ENCODE data around the gene OR8U1.

Gene OR8U1

DNA sequence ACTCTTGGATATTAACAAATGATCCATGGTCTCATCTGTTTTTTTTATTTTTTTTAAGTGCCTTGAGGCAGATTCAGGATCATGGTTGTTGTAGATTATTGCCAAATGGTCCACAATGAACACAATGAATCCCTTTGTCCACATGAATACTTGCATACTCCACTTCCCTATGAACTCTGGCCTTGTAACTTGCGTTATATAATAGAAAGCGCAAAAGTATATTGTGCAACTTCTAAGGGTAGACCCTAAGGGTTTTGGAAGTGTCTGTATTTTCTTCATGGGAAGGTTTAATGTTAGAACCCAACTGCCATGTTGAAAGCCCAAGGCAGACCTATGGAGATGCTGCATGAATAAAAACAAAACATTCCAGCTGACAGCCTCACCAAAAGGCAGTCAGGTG is 29.0 kb downstream of the OR8U1 start:
- H3K9me3 ChIP-seq (ENCODE audit: control insufficient read depth, low read length), result no peaks in the 10 kb centered on the region
- no peak overlapping the region for H3K4me3 ChIP-seq (ENCODE audit: low read depth, low read length)
- no peaks in the 10 kb centered on the region for H3K36me3 ChIP-seq (ENCODE audit: control insufficient read depth, insufficient read depth, low read length)
- H3K27me3 ChIP-seq (ENCODE audit: control insufficient read depth, insufficient read depth, low read length), result no peaks in the 10 kb centered on the region
- no peak overlapping the region for H3K27ac ChIP-seq
- no peak overlapping the region for H2AFZ ChIP-seq
- H3K4me2 ChIP-seq (ENCODE audit: low read length), result no peak overlapping the region
- no peaks in the 10 kb centered on the region for H3K4me1 ChIP-seq
- no peaks in the 10 kb centered on the region for H3K79me2 ChIP-seq
- H3K9ac ChIP-seq, result no peak overlapping the region
- TF ChIP-seq, protein P1, sequence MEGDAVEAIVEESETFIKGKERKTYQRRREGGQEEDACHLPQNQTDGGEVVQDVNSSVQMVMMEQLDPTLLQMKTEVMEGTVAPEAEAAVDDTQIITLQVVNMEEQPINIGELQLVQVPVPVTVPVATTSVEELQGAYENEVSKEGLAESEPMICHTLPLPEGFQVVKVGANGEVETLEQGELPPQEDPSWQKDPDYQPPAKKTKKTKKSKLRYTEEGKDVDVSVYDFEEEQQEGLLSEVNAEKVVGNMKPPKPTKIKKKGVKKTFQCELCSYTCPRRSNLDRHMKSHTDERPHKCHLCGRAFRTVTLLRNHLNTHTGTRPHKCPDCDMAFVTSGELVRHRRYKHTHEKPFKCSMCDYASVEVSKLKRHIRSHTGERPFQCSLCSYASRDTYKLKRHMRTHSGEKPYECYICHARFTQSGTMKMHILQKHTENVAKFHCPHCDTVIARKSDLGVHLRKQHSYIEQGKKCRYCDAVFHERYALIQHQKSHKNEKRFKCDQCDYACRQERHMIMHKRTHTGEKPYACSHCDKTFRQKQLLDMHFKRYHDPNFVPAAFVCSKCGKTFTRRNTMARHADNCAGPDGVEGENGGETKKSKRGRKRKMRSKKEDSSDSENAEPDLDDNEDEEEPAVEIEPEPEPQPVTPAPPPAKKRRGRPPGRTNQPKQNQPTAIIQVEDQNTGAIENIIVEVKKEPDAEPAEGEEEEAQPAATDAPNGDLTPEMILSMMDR (IDR thresholded peaks at IDR 0.05), result no peak

DNA sequence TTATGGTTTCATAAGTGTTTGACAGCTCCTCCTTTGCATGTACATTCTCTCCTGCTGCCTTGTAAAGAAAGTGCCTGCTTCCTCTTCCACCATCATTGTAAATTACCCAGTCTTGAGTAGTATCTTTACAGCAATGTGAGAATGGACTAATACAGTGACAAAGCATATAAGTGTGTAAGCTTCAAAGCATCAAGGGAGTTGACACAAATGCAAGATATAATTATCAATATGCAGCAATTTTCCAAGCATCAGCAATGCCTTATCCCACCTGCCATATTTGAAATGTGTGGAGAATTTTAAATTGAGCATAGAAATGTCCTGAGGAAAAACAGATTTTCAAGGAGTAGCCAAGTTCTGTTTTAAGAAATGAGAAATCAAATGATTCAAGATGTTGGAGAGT is 35.4 kb downstream of the OR8U1 start:
- H3K9me3 ChIP-seq (ENCODE audit: control insufficient read depth, low read length), result no peaks in the 10 kb centered on the region
- H3K27me3 ChIP-seq (ENCODE audit: control insufficient read depth, insufficient read depth, low read length), result no peaks in the 10 kb centered on the region
- H3K4me1 ChIP-seq, result no peaks in the 10 kb centered on the region
- no peaks in the 10 kb centered on the region for H3K79me2 ChIP-seq
- no peak overlapping the region for H2AFZ ChIP-seq
- no peak overlapping the region for H3K27ac ChIP-seq
- TF ChIP-seq, protein P1 (IDR thresholded peaks at IDR 0.05), result no peak
- no peak overlapping the region for H3K9ac ChIP-seq
- H3K4me3 ChIP-seq (ENCODE audit: low read depth, low read length), result no peak overlapping the region
- no peak overlapping the region for H3K4me2 ChIP-seq (ENCODE audit: low read length)
- H3K36me3 ChIP-seq (ENCODE audit: control insufficient read depth, insufficient read depth, low read length), result no peaks in the 10 kb centered on the region

DNA sequence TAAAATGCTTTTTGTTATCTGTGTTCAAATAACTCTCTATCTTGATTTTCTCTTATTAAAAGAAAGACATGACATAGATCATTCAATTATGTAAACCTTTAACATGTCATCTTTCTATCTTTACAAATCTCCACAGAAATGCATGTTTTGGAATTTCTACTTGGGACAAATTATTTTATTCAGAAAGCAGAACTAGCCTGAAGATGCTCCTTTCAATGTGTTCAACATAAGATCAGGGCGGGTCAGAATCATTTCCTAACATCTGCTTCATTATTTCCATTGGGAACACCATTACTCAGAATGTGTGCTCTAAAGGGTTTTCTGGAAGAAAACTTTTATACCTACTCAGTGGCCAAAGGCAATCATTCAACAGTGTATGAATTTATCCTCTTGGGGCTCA is 37.0 kb downstream of the OR8U1 start, which contains the start of gene OR5AL1:
OR5AL1 (plus strand) TSS at position 301 of the 400 bp plus-strand sequence.
- no peaks in the 10 kb centered on the region for H3K4me1 ChIP-seq
- no peak within 1 kb of the TSS for H3K4me3 ChIP-seq (ENCODE audit: low read depth, low read length)
- H3K27ac ChIP-seq, result no peak within 1 kb of the TSS
- TF ChIP-seq, protein P1 (IDR thresholded peaks at IDR 0.05), result no peak
- no peak within 1 kb of the TSS for H2AFZ ChIP-seq
- no peaks in the 10 kb centered on the region for H3K9me3 ChIP-seq (ENCODE audit: control insufficient read depth, low read length)
- H3K9ac ChIP-seq, result no peak within 1 kb of the TSS
- H3K36me3 ChIP-seq (ENCODE audit: control insufficient read depth, insufficient read depth, low read length), result no peaks in the 10 kb centered on the region
- no peaks in the 10 kb centered on the region for H3K27me3 ChIP-seq (ENCODE audit: control insufficient read depth, insufficient read depth, low read length)
- H3K79me2 ChIP-seq, result no peaks in the 10 kb centered on the region
- H3K4me2 ChIP-seq (ENCODE audit: low read length), result no peak within 1 kb of the TSS
